Right lobe of liver (tissue), 4 donors: Measurements from ENCODE around the gene IFI27L1.

Experiments used
- CTCF ChIP-seq, 4 donors: fragments of 200-600 bp in 3 of 4; fragments of 450-650 bp in 1 of 4; IDR thresholded peaks; one replicate each; pipeline versions ENCODE4 v1.5.1 to v1.8.0; 2016 to 2022; ENCODE audit warnings: antibody characterized with exemption in 4 of 4, mild to moderate bottlenecking in 2 of 4
- POLR2A ChIP-seq: fragments of 450-650 bp; IDR thresholded peaks from one replicate; pipeline ENCODE4 v1.6.1; 2017; ENCODE audit warnings: antibody characterized with exemption, mild to moderate bottlenecking
- donor health status: DM: no; HTN: no; CAD: no.
- donor health status: DM: no; HTN: no; CAD: no.
- donor health status: DM: no; HTN: yes; CAD: no.

- peak; percentile 82 to 87 (median 85) for TF ChIP-seq CTCF (IDR thresholded peaks at IDR 0.05)
- TF ChIP-seq POLR2A: no peak
Observed at GRCh38 chr14:94036313-94037167, 44.6 kb upstream of the IFI27L1 start.
